ENCODE measurements around the gene YKT6.

YKT6 gene

GRCh38 chr7:44218418-44219201, 17.8 kb downstream of the YKT6 start:
- no peak for DNase-seq (ENCODE audit: low read depth in 2 of 2)

- no peak for DNase-seq (ENCODE audit: low read depth in 2 of 2)
Observed at GRCh38 chr7:44219371-44220045, 18.7 kb downstream of the YKT6 start.

GRCh38 chr7:44220046-44220357, 19.2 kb downstream of the YKT6 start:
- no peak for DNase-seq (ENCODE audit: low read depth in 2 of 2)

- no peak for DNase-seq (ENCODE audit: low read depth in 2 of 2)
Observed at GRCh38 chr7:44220358-44221112, 19.8 kb downstream of the YKT6 start.

- no peak for DNase-seq (ENCODE audit: low read depth in 2 of 2)
Observed at GRCh38 chr7:44221231-44221791, 20.5 kb downstream of the YKT6 start.

- DNase-seq (ENCODE audit: low read depth in 2 of 2): no peak
Observed at GRCh38 chr7:44222074-44222473, 21.3 kb downstream of the YKT6 start.

- DNase-seq (ENCODE audit: low read depth in 2 of 2): no peak
Observed at GRCh38 chr7:44222776-44223261, 22.0 kb downstream of the YKT6 start.

- no peak for DNase-seq (ENCODE audit: low read depth in 2 of 2)
Observed at GRCh38 chr7:44223362-44224079, 22.7 kb downstream of the YKT6 start.

- no peak for DNase-seq (ENCODE audit: low read depth in 2 of 2)
Observed at GRCh38 chr7:44224080-44224973, 23.5 kb downstream of the YKT6 start.

GRCh38 chr7:44224974-44225565, 24.3 kb downstream of the YKT6 start:
- no peak for DNase-seq (ENCODE audit: low read depth in 2 of 2)

- DNase-seq (ENCODE audit: low read depth in 2 of 2): no peak
Observed at GRCh38 chr7:44225566-44226395, 25.0 kb downstream of the YKT6 start.

- no peak for DNase-seq (ENCODE audit: low read depth in 2 of 2)
Observed at GRCh38 chr7:44226396-44226753, 25.6 kb downstream of the YKT6 start.

GRCh38 chr7:44227911-44228310, 27.1 kb downstream of the YKT6 start:
- DNase-seq (ENCODE audit: low read depth in 2 of 2): no peak

- DNase-seq (ENCODE audit: low read depth in 2 of 2): no peak
Observed at GRCh38 chr7:44228571-44229350, 28.0 kb downstream of the YKT6 start.

- no peak for DNase-seq (ENCODE audit: low read depth in 2 of 2)
Observed at GRCh38 chr7:44229546-44230105, 28.8 kb downstream of the YKT6 start.

- no peak for DNase-seq (ENCODE audit: low read depth in 2 of 2)
Observed at GRCh38 chr7:44230286-44230685, 29.5 kb downstream of the YKT6 start.

- no peak for DNase-seq (ENCODE audit: low read depth in 2 of 2)
Observed at GRCh38 chr7:44231088-44231487, 30.3 kb downstream of the YKT6 start.

- no peak for DNase-seq (ENCODE audit: low read depth in 2 of 2)
Observed at GRCh38 chr7:44232396-44232795, 31.6 kb downstream of the YKT6 start.
